Measurements from ENCODE around the gene DDB1. TPM values are rescaled to one million over a fixed set of nuclear protein-coding genes. Genes with fewer than 3 reads are reported as not detected.

Gene DDB1
- total and polyA plus RNA-seq, 2 of the 13 experiments (the other 11 are each of a cell fraction or from before 2014, with no cell fraction given) = 217 to 266 TPM

GRCh38 chr11:61334434-61335354, 1.8 kb upstream of the DDB1 start (continued):
- TF ChIP-seq POGK (CRISPR knock-in tag; conservative IDR thresholded peaks at IDR 0.05) (0 out of 2 replicates have a peak, but pooled peaks have one; percentile 36), SIN3A (IDR thresholded peaks at IDR 0.05; ENCODE audit: borderline replicate concordance, low read depth, low read length) (peak; percentile 43; the same call in 1 of the 2 replicates), ARNT2 (CRISPR knock-in tag; IDR thresholded peaks at IDR 0.05; ENCODE audit: low read depth) (peak; percentile 16), ZMYM2 (CRISPR knock-in tag; IDR thresholded peaks at IDR 0.05) (0 out of 2 replicates have a peak, but pooled peaks have one; percentile 8), ZNF160 (CRISPR knock-in tag; IDR thresholded peaks at IDR 0.05) (peak; percentile 24; the same call in 1 of the 2 replicates), MXD4 (CRISPR knock-in tag; IDR thresholded peaks at IDR 0.05) (peak; percentile 51; the same call in 1 of the 2 replicates), FOXA1 (IDR thresholded peaks at IDR 0.05) (no peak), FOXA1 (CRISPR knock-in tag; IDR thresholded peaks at IDR 0.05) (0 out of 2 replicates have a peak, but pooled peaks have one; percentile 3), ZNF768 (CRISPR knock-in tag; IDR thresholded peaks at IDR 0.05) (peak; percentile 54; the same call in 1 of the 2 replicates), FOSL2 (CRISPR knock-in tag; IDR thresholded peaks at IDR 0.05) (peak; percentile 95), SMC3 (IDR thresholded peaks at IDR 0.05; ENCODE audit: low read length) (0 out of 2 replicates have a peak, but pooled peaks have one; percentile 11), TBX3 (IDR thresholded peaks at IDR 0.05; ENCODE audit: borderline replicate concordance) (peak; percentile 59; the same call in 1 of the 2 replicates), HOXA5 (CRISPR knock-in tag; IDR thresholded peaks at IDR 0.05) (no peak), ZZZ3 (CRISPR knock-in tag; IDR thresholded peaks at IDR 0.05; ENCODE audit: borderline replicate concordance) (peak; percentile 67; the same call in 1 of the 2 replicates), FOXO1 (CRISPR knock-in tag; IDR thresholded peaks at IDR 0.05) (peak; percentile 72), POGZ (CRISPR knock-in tag; IDR thresholded peaks at IDR 0.05) (0 out of 2 replicates have a peak, but pooled peaks have one; percentile 6), KDM6A (CRISPR knock-in tag; IDR thresholded peaks at IDR 0.05; ENCODE audit: low read depth) (0 out of 2 replicates have a peak, but pooled peaks have one; percentile 49), ZNF224 (CRISPR knock-in tag; IDR thresholded peaks at IDR 0.05) (peak; percentile 76; the same call in 1 of the 2 replicates), ZNF713 (CRISPR knock-in tag; IDR thresholded peaks at IDR 0.05) (no peak), MAFK (conservative IDR thresholded peaks at IDR 0.05 in 1 of 2, IDR thresholded peaks at IDR 0.05 in 1 of 2; ENCODE audit: low read length in 2 of 2) (no peak)
- TF ChIP-seq, protein P1, sequence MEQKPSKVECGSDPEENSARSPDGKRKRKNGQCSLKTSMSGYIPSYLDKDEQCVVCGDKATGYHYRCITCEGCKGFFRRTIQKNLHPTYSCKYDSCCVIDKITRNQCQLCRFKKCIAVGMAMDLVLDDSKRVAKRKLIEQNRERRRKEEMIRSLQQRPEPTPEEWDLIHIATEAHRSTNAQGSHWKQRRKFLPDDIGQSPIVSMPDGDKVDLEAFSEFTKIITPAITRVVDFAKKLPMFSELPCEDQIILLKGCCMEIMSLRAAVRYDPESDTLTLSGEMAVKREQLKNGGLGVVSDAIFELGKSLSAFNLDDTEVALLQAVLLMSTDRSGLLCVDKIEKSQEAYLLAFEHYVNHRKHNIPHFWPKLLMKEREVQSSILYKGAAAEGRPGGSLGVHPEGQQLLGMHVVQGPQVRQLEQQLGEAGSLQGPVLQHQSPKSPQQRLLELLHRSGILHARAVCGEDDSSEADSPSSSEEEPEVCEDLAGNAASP (CRISPR knock-in tag; IDR thresholded peaks at IDR 0.05; ENCODE audit: borderline replicate concordance) = peak; percentile 42; the same call in 1 of the 2 replicates
- TF ChIP-seq, protein P2, sequence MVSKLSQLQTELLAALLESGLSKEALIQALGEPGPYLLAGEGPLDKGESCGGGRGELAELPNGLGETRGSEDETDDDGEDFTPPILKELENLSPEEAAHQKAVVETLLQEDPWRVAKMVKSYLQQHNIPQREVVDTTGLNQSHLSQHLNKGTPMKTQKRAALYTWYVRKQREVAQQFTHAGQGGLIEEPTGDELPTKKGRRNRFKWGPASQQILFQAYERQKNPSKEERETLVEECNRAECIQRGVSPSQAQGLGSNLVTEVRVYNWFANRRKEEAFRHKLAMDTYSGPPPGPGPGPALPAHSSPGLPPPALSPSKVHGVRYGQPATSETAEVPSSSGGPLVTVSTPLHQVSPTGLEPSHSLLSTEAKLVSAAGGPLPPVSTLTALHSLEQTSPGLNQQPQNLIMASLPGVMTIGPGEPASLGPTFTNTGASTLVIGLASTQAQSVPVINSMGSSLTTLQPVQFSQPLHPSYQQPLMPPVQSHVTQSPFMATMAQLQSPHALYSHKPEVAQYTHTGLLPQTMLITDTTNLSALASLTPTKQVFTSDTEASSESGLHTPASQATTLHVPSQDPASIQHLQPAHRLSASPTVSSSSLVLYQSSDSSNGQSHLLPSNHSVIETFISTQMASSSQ (IDR thresholded peaks at IDR 0.05; ENCODE audit: low read depth) = no peak
- TF ChIP-seq, protein P2 (CRISPR knock-in tag; IDR thresholded peaks at IDR 0.05; ENCODE audit: borderline replicate concordance) = no peak
